Left cardiac atrium (tissue), 4 donors: ENCODE measurements around the gene ROBO2. TPM values are rescaled to one million over a fixed set of nuclear protein-coding genes. Genes with fewer than 3 reads are reported as not detected.
"Not testable (repeated sequence)": the region's sequence is repeated elsewhere in the genome, so short reads cannot be mapped to it uniquely, and the experiment has no call there.

ENCODE experiments used
- ATAC-seq, 2 donors: fragments of 200-7000 bp; cut with Tn5 transposase; one replicate each; pipeline ENCODE4 v1.9.1; 2020; ENCODE audit warnings: mild to moderate bottlenecking in 2 of 2, moderate library complexity in 2 of 2
- DNase-seq: peaks from one replicate; pipeline ENCODE4 v3.0.0-alpha.2; 2020
- intact Hi-C, 2 donors: fragments of 100-400 bp; cut with DNase I; formaldehyde crosslinking; loops; one replicate each; pipeline versions ENCODE4 v1.14.1 to v1.15.1; 2022 to 2023
- total RNA-seq, 2 donors: library from RNA; stranded (reverse); fragmentation: NEBNext Ultra II Directional; extraction: Animal tissue kit (Norgen Biotek cat#: 25700); gene quantifications; one replicate each; pipeline ENCODE4 v1.2.1, GENCODE V29; 2021
- donor health status: DM: no; HTN: yes; CAD: no.
- donor health status: DM: no; HTN: yes; CAD: no; lungs with severe emphysema.
- donor health status: DM: yes; HTN: yes; CAD: no.
- donor health status: Dilated cardiomyopathy.

ROBO2 gene
- total RNA-seq, 2 donors from 2014 or later = 3.4 to 8.0 TPM

DNA sequence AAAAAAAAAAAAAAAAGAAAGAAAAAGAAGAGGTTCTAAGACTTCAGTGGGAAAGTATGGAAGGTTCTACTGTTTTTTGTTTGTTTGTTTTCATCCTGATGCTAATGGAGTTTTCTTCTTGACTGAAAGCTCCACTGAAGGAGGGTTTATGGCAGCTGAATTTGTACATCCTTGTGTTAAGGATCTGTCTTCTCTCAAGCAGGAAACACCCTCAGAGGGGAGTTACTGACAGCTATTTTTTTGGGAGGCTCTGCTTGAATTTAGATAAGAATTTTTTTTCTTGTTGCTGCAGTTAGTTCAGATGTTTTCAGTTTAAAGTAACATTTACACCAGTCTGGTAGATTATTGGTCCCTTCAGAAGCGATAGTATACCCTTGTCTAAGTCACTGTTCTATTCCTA lies 325.3 kb downstream of the ROBO2 start:
- ATAC-seq (peak in 1 of 2 donors; percentile 52), DNase-seq (no peak)
- intact Hi-C loops = no loop called here

DNA sequence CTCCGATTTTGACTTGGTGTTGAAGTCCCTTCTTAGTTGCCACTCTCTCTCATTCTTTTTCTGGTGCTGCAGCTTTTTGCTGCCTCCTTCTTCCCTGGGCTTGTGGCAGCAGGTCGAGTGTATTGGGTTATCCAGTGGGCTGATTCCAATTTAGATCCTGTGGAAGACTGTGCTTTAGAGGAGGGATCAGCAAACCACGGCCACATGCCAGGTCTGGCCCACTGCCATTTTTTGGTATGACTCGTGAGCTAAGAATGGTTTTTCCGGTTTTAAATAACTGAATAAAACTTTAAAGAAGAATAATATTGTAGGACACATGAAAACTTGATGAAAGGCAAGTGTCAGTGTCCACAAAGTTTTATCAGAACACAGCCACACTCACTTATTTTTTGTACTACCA lies 330.5 kb downstream of the ROBO2 start:
- ATAC-seq (no peak), DNase-seq (no peak)
- intact Hi-C loops = no loop called here

DNA sequence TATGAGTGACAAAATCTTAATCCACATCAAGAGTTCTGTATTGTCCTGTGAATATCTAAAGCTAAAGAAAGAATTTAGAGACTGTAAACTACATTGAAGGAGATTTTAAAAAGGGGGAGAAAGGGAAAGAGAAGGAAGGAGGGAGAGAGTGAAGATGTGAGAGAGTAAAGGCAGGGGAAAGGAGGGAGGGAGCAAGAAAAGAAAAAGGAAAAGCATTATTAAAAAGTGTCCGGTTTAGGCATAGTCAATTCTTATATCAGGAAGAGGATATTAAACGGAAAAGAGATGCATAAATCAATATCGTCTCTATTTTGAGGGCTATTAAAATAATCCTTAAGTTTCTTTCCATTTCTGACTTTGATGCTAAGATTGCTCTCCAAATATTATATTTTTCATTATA lies 332.1 kb downstream of the ROBO2 start:
- intact Hi-C loops = no loop called here
- no peak for ATAC-seq
- no peak for DNase-seq

DNA sequence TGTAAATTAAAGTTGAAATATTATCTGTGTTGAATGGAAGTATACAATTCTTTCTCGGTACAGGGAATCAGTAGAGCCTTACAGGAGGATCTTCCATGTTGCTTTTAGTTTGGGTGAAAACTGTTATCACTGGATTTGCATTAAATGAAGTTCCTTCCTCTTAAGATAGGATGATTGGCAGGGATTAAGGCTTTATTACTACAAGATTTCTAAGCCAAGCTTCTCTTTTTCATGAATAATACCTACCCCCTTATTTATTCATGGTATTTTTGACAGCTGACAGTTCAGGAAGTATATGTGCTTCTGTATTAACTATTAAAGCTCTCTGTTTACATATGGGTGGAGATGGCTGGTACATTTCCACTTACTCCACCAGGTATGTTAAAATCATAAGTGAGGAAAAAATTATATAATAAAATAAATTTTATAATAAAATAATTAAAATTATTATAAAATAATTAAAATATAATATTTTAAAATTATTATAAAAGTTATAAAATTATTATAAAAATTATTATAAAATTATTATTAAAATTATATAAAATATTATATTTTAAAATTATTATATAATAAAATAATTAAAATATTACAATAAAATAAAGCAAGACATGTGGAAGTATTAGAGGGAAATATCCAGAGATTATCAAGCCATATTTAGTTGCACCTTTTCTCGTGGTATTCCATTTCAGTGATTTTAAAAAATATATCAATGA lies 332.9 kb downstream of the ROBO2 start:
- ATAC-seq = no peak
- DNase-seq = no peak
- intact Hi-C loops = no loop called here

DNA sequence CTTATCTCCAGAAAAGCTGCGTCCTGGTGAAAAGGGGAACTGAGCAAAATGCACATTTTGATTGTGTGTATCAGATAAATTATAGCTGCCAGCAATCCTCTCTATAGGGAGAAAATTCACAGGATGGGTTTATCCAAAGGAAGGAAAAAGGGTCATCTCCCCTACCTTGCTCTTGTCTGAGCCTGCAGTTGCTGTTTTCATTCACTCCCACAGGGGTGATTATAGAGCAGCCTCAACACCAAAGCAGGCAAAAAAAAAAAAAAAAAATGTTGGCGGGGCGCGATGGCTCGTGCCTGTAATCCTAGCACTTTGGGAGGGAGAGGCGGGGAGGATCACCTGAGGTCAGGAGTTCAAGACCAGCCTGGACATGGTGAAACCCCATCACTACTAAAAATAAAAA lies 333.7 kb downstream of the ROBO2 start:
- DNase-seq = no peak
- no peak for ATAC-seq
- intact Hi-C loops = no loop called here

DNA sequence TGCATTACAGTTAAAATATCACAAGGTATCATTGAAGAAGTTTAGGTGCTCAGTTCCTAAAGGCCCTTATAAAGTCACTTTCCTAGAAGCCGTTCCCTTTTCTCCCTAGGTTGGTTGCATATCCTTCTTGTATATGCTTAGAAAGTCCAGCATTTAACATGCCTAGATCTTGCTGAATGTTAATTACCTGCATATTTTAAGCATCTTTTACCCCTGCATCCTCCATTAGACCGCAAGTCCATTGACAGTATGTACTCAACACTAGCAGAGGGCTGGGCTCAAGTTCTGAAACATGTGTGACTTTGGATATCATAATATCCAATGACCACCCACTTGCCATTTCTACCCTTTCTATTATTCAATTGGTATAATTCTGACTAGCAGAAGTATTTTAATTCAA lies 336.6 kb downstream of the ROBO2 start:
- ATAC-seq (no peak), DNase-seq (no peak)
- intact Hi-C loops = no loop called here

DNA sequence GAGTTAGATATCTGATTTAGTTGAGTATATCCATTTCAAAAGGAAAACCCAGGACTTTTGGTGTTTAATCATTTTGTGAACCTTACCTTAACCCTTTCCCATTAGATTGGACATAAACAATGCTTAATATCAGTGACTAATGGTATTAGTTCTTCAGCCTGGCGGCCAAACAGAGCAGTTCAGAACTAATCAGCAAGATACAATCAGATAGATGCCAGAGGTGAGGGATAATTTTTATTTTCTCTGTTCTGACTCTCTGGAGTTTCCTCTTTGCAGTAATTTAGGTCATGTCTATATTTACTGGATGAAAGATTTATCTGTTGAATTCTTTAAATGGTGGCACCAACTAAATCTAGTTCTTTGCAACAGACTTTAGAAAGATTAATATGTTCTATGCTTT lies 337.8 kb downstream of the ROBO2 start:
- intact Hi-C loops = no loop called here
- DNase-seq = no peak
- ATAC-seq = no peak

DNA sequence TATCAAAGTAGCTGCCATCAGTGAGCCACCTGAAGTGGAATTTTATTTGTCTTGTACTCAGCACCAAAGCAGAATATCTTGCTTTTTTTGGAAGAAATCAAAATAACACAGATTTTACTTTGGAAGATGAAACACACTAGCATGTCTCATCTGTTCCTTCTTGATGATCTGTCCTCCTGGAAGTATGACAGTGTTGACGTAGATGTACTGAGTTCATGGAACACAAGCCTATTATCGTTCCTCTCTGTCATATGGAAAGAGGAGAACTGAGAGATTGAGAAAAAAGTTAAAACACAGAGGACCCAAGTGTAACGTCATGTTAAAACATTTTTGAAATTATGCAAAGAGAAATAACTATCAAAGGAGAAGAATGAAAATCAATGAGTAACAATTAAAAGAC lies 340.2 kb downstream of the ROBO2 start:
- intact Hi-C loops = no loop called here
- DNase-seq = no peak
- ATAC-seq = no peak

DNA sequence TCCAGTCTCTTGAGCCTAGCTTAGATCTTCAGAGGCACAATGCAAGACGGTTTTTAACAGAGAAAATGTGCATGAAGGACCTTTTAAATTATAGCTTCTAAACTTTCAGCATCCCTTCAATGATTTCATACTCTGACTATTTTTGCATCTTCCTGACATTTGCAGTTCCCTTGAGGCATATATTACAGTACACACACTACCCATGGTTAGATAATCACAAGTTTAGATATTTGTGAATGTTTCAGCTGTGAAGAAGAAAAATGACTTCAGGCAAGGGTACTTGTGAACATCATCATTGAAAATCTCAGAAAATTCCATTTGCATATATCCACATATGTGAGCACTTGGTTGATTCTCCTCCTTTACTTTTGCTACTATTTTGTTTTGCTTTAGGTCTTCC lies 341.5 kb downstream of the ROBO2 start:
- DNase-seq (no peak), ATAC-seq (no peak)
- intact Hi-C loops = no loop called here

DNA sequence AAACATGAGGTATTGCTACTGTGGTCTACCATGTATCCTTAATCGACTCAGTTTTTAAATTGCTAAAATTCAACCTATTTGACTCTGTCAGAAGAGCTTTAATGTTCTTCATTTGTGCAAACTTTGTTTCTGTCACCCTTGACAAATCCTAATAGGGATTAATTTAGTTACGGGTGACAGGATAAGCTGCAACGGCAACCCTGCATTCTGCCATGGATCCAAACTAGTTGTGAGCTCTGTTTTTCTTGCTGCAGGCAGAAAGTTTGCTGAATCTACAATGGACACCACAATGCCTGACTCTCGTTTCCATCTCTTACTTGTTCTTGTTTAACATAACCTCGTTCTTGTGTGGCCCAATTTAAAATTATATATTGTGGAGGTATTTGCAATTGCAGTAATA lies 352.3 kb downstream of the ROBO2 start:
- intact Hi-C loops = no loop called here
- no peak for ATAC-seq
- no peak for DNase-seq

DNA sequence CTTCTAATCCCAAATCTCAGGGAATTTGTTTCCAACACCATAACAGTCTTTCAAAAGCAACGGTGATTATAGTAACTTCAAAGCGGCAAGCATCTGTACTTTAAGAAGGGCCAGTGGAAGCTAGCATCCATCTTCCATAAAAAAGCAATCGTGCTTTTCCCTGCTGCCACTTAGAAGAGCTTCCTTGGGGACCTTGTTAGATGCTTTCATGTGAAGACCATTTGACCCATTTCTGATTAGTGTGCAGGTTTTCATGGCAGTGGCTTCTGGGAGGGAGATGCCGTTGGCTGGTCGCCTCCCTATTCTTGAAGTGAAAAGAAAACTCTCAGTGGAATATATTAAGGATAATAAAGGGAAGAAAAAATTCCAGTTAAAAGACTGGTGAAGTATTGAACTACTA lies 354.1 kb downstream of the ROBO2 start:
- intact Hi-C loops = no loop called here
- ATAC-seq (no peak), DNase-seq (no peak)

DNA sequence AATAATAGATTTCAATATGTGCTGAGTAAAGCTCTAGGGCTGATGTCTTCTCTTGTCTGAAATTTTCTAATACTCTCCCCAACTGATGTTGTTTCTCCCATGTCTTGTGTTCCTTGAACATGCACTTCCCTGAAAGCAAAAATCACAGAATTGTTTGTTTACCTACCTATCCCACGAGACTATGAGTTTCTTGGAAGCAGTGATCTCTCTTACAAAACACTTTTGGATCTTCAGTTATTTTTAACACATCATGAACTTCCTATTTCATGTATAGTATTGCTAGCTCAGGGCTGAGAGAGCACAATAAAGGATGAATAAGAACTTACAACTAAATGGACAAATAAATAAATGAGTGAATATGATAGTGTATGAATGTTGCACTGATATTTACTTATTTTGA lies 365.0 kb downstream of the ROBO2 start:
- intact Hi-C loops = no loop called here

DNA sequence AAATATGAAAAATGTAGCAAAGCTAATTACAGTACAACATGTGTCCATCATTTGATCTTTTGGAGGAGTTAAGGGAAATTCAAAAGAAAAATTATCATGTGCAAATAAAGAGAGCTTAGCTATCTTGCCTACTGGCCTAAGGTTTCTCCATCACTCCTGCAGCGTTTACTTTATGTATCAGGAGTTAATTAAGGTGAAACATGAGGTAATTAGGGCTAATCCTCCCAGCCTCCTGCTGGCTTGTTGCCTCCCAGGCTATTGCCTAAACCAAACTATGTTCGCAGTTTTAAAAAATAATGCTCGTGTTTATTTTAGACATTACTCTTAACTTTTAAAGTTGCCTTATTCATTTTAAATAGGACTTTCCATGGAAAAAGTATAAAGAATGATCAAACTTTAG lies 367.5 kb downstream of the ROBO2 start:
- no peak for ATAC-seq
- intact Hi-C loops = no loop called here
- no peak for DNase-seq

More for the DNA sequence above, 365.0 kb downstream of the ROBO2 start:
- no peak for DNase-seq
- ATAC-seq = no peak

DNA sequence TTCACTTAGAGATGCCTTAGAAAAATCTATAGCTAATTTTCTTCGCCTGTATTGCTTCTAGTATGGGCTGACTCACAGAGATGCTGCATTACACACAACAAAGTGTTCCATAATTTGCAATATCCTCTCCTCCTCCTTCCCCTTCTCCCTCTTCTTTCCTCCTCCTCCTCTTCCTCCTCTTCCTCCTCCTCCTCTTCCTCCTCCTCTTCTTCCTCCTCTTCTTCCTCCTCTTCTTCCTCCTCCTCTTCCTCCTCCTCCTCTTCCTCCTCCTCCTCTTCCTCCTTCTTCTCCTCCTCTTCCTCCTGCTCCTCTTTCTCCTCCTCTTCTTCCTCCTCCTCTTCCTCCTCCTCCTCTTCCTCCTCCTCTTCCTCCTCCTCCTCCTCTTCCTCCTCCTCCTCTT lies 370.4 kb downstream of the ROBO2 start:
- DNase-seq, intact Hi-C loops, ATAC-seq: not testable (repeated sequence)

DNA sequence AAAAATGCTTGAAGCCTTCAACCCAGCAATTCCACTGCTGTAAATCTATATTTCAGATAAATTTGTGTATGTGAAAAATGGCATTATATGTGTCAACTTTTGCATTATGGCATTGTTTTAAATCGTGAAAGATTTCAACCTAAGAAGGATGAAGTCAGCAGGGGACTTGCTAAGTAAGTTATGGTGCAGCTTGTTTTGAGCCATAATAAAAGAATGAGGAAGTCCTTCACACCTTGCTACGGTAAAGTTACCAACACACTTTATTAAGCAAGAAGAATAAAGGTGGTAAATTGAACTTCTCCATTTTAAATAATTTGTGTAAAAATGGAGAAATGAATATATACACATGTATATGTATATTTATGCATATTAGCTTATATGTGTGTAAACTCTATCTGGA lies 371.4 kb downstream of the ROBO2 start:
- ATAC-seq (no peak), DNase-seq (no peak)
- intact Hi-C loops = no loop called here

DNA sequence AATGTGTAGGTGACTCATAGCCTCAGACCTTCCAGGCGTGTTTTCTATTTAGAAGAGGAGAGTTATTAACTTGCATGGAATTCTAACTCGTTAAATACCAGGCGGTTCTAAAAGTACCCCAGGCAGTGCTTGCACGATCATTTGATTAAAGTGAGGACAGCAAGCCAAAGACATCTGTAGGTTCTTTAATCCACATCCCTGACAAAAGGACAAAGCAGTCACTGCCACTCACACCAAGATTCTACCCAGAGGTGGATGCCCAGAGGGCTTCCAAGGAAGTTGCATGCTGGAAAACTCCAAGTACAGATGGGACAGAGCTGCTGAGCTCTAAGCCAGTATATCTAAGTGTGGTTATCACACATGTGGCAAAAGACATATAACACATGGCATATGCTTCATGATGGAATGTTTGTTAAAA lies 372.1 kb downstream of the ROBO2 start:
- ATAC-seq (no peak), DNase-seq (no peak)

DNA sequence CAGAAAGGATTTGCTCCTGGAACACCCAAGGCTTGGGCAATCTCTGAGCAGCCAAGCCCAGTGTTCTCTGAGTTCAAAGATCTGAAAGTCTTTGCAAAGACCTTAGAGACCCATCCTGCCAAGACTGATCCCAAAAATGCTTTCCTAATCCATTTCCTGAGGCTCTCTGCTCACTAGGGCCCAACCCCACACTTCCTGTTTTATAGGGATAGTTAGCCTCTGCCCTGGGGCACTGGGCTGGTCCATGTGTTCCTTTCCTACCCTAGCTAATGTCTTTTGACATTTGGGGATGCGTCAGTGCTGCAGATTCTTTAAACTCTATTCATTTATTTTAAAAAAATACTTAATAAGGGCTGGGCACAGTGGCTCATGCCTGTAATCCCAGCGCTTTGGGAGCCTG lies 372.7 kb downstream of the ROBO2 start:
- DNase-seq = no peak
- ATAC-seq = no peak
- intact Hi-C loops = no loop called here

More for the DNA sequence above, 372.1 kb downstream of the ROBO2 start:
- intact Hi-C loops = no loop called here

DNA sequence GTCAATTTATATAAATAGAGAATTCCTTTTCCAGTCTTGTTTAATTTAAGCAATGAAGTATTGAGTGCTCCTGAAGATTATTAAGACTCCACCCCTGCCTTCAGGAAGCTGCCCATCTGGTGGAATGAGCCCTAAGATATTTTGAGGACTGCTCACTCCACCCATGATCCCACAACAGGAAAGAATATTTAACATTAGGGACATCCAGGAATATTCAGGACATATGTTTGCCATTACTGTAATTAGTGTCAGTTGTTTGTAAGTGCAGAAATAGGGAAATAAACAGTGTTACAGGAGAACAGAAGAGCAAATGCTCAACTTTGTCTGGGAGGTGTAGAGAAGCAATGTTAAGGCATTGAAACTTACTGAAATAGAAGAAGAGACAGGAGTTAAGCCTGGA lies 375.0 kb downstream of the ROBO2 start:
- intact Hi-C loops = no loop called here
- ATAC-seq = no peak
- DNase-seq = no peak

DNA sequence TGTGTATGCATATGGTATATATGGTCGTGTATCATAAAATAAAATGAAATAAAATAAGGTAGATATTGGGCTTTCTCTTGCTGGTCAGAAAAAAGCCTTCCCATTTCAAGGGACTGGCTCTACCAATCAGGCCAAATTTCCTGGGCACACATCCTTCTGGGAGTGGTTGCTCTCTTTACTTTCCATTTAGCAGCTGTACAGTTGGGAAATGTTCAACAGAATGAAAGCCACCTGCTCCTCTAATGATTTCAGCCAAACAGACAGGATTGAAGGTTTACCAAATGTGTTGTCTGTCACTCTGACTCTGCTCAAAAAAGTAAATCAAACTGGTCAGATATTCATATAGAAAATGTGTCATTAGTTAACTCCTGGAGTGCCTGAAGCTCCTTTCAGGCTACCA lies 380.4 kb downstream of the ROBO2 start:
- no peak for ATAC-seq
- no peak for DNase-seq
- intact Hi-C loops = no loop called here

DNA sequence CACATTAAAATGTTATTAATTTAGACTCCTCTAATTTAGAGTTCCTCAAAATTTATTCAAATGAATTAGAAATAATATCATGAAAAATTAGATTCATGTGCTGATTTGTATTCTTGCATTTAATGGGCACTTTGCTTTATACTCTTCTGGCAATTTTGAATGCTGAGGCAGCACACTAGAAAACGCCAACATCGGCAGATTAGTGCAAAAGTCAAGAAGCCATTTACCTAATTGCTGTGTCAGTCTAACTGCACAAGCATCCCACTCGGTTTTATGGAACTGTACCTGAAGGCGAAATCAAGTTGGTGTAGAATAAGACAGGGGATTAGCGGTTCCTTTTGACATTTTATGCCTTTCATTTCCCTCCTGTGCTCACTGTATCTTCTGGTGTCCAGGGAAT lies 382.0 kb downstream of the ROBO2 start:
- intact Hi-C loops = no loop called here
- no peak for DNase-seq
- ATAC-seq = no peak

DNA sequence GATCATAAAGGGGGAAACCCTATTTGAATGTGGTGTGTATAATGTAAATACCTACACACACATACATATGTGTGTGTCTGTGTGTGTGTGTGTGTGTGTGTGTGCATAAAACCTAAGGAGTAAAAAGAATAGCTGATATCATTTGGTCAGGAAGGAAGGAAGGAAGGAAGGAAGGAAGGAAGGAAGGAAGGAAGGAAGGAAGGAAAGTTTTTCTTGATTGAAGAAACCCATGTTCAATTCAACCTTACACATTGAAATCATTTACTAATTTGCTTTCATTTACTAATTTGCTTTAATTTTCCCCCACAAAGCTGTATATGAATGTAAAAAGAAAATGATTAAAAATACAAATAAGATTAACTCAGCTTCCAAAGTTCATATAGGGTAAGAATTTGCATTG lies 386.6 kb downstream of the ROBO2 start:
- no peak for ATAC-seq
- intact Hi-C loops = no loop called here
- no peak for DNase-seq

DNA sequence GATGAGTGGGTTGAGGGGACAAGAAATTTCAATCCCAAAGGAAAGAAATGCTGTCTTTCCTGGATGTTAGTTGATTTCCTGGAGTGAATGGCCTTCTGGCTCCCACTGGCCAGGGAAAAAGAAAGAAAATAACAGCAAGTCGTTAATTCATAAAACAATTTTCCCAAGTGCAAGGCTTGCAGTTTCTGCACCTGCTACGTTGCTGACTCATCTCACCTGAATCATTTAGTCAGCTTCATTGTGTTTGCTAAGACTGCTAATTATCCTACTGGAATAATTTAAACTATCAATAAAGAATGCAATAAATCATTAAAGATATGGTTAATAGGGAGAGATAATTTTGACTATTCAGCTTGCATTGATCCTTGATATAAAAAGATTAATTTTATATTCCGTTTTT lies 387.6 kb downstream of the ROBO2 start:
- intact Hi-C loops = no loop called here
- no peak for DNase-seq
- ATAC-seq = no peak
